ENCODE results near the gene TBC1D1.

TBC1D1 gene

GRCh38 chr4:38102957-38103588 lies 212.2 kb downstream of the TBC1D1 start:
- no peak for DNase-seq (ENCODE audit: low spot score)

GRCh38 chr4:38105475-38106220 lies 214.8 kb downstream of the TBC1D1 start:
- DNase-seq (ENCODE audit: low spot score) = no peak

GRCh38 chr4:38106311-38106710 lies 215.4 kb downstream of the TBC1D1 start:
- no peak for DNase-seq (ENCODE audit: low spot score)

- DNase-seq (ENCODE audit: low spot score) = no peak
Observed at GRCh38 chr4:38106886-38107514, 216.1 kb downstream of the TBC1D1 start.

- no peak for DNase-seq (ENCODE audit: low spot score)
Observed at GRCh38 chr4:38107818-38108217, 216.9 kb downstream of the TBC1D1 start.

GRCh38 chr4:38109370-38109769 lies 218.5 kb downstream of the TBC1D1 start:
- DNase-seq (ENCODE audit: low spot score) = no peak

GRCh38 chr4:38109896-38110295 lies 219.0 kb downstream of the TBC1D1 start:
- no peak for DNase-seq (ENCODE audit: low spot score)

- no peak for DNase-seq (ENCODE audit: low spot score)
Observed at GRCh38 chr4:38111024-38111423, 220.1 kb downstream of the TBC1D1 start.

- DNase-seq (ENCODE audit: low spot score) = no peak
Observed at GRCh38 chr4:38111717-38112116, 220.8 kb downstream of the TBC1D1 start.

GRCh38 chr4:38113132-38113531 lies 222.2 kb downstream of the TBC1D1 start:
- no peak for DNase-seq (ENCODE audit: low spot score)

GRCh38 chr4:38113551-38113950 lies 222.7 kb downstream of the TBC1D1 start:
- DNase-seq (ENCODE audit: low spot score) = no peak

GRCh38 chr4:38114386-38115150 lies 223.7 kb downstream of the TBC1D1 start:
- DNase-seq (ENCODE audit: low spot score) = no peak

GRCh38 chr4:38115601-38116000 lies 224.7 kb downstream of the TBC1D1 start:
- DNase-seq (ENCODE audit: low spot score) = no peak

- no peak for DNase-seq (ENCODE audit: low spot score)
Observed at GRCh38 chr4:38117591-38117990, 226.7 kb downstream of the TBC1D1 start.

- DNase-seq (ENCODE audit: low spot score) = no peak
Observed at GRCh38 chr4:38119668-38120385, 228.9 kb downstream of the TBC1D1 start.

- no peak for DNase-seq (ENCODE audit: low spot score)
Observed at GRCh38 chr4:38120772-38121171, 229.9 kb downstream of the TBC1D1 start.

- no peak for DNase-seq (ENCODE audit: low spot score)
Observed at GRCh38 chr4:38122060-38122459, 231.2 kb downstream of the TBC1D1 start.

GRCh38 chr4:38123555-38123954 lies 232.7 kb downstream of the TBC1D1 start:
- DNase-seq (ENCODE audit: low spot score) = no peak

GRCh38 chr4:38124961-38125360 lies 234.1 kb downstream of the TBC1D1 start:
- DNase-seq (ENCODE audit: low spot score) = no peak

GRCh38 chr4:38125816-38126215 lies 234.9 kb downstream of the TBC1D1 start:
- DNase-seq (ENCODE audit: low spot score) = no peak

- peak; percentile 31 for DNase-seq (ENCODE audit: low spot score)
Observed at GRCh38 chr4:38128478-38129459, 237.9 kb downstream of the TBC1D1 start.
